Retinal pigment epithelial cell (primary cell): ENCODE measurements around the gene CD96.

ENCODE experiments used
- DNase-seq: peaks from one replicate; pipeline ENCODE4 v3.0.0-alpha.2; 2010; ENCODE audit warnings: low read depth
- H3K4me3 ChIP-seq: 2 replicates; pipeline ENCODE4 v1.5.1; 2011; ENCODE audit warnings: mild to moderate bottlenecking, low read length, control low read depth, moderate library complexity
- TF ChIP-seq, protein P1 (sequence below): conservative IDR thresholded peaks from 2 replicates; pipeline ENCODE4 v1.5.1; 2011; ENCODE audit warnings: low read depth, low read length, control low read depth, inconsistent platforms

Gene CD96

GRCh38 chr3:111695636-111696117, 153.7 kb downstream of the CD96 start:
- TF ChIP-seq, protein P1, sequence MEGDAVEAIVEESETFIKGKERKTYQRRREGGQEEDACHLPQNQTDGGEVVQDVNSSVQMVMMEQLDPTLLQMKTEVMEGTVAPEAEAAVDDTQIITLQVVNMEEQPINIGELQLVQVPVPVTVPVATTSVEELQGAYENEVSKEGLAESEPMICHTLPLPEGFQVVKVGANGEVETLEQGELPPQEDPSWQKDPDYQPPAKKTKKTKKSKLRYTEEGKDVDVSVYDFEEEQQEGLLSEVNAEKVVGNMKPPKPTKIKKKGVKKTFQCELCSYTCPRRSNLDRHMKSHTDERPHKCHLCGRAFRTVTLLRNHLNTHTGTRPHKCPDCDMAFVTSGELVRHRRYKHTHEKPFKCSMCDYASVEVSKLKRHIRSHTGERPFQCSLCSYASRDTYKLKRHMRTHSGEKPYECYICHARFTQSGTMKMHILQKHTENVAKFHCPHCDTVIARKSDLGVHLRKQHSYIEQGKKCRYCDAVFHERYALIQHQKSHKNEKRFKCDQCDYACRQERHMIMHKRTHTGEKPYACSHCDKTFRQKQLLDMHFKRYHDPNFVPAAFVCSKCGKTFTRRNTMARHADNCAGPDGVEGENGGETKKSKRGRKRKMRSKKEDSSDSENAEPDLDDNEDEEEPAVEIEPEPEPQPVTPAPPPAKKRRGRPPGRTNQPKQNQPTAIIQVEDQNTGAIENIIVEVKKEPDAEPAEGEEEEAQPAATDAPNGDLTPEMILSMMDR = no peak
- H3K4me3 ChIP-seq = no peak overlapping the region
- no peak for DNase-seq

GRCh38 chr3:111700054-111700453, 158.1 kb downstream of the CD96 start:
- H3K4me3 ChIP-seq = no peak overlapping the region
- TF ChIP-seq, protein P1 = no peak
- no peak for DNase-seq

GRCh38 chr3:111701292-111701906, 159.4 kb downstream of the CD96 start:
- no peak overlapping the region for H3K4me3 ChIP-seq
- no peak for DNase-seq

More at GRCh38 chr3:111701292-111701906, 159.4 kb downstream of the CD96 start:
- TF ChIP-seq, protein P1 = no peak
